HTR-8/SVneo (cell line): ENCODE measurements around the gene MKI67.

Source experiments
- DNase-seq: peaks from one replicate; pipeline ENCODE4 v3.0.0; 2011; ENCODE audit warnings: low spot score, mixed read lengths; ENCODE audit not compliant: insufficient read length
- FAIRE-seq: peaks from 2 replicates; lab custom pipeline; 2011; peaks lifted over from hg19 to GRCh38; lab: Jason Lieb, UNC

Gene MKI67

GRCh38 chr10:128058106-128058749, 68.0 kb downstream of the MKI67 start:
- FAIRE-seq: no peak
- DNase-seq: no peak

GRCh38 chr10:128056303-128057050, 69.7 kb downstream of the MKI67 start:
- no peak for DNase-seq
- FAIRE-seq: no peak

GRCh38 chr10:128055061-128055868, 71.0 kb downstream of the MKI67 start:
- no peak for FAIRE-seq

GRCh38 chr10:128054163-128054970, 71.9 kb downstream of the MKI67 start:
- DNase-seq (no peak), FAIRE-seq (no peak)

More at GRCh38 chr10:128055061-128055868, 71.0 kb downstream of the MKI67 start:
- no peak for DNase-seq

- DNase-seq: no peak
- no peak for FAIRE-seq
These were observed 72.9 kb downstream of the MKI67 start for GRCh38 chr10:128053356-128053755.

GRCh38 chr10:128052696-128053095, 73.5 kb downstream of the MKI67 start:
- FAIRE-seq (no peak), DNase-seq (no peak)

- FAIRE-seq (no peak), DNase-seq (no peak)
These were observed 74.7 kb downstream of the MKI67 start for GRCh38 chr10:128051548-128051947.

- no peak for FAIRE-seq
- no peak for DNase-seq
These were observed 75.3 kb downstream of the MKI67 start for GRCh38 chr10:128050936-128051335.

- no peak for DNase-seq
- no peak for FAIRE-seq
These were observed 76.1 kb downstream of the MKI67 start for GRCh38 chr10:128050121-128050516.

- no peak for FAIRE-seq
- DNase-seq: no peak
These were observed 76.8 kb downstream of the MKI67 start for GRCh38 chr10:128049226-128050120.

GRCh38 chr10:128048819-128049210, 77.4 kb downstream of the MKI67 start:
- FAIRE-seq (no peak), DNase-seq (no peak)

GRCh38 chr10:128047991-128048818, 78.0 kb downstream of the MKI67 start:
- FAIRE-seq (no peak), DNase-seq (no peak)

GRCh38 chr10:128047351-128047750, 78.9 kb downstream of the MKI67 start:
- DNase-seq (peak; percentile 14), FAIRE-seq (no peak)

GRCh38 chr10:128046953-128047290, 79.3 kb downstream of the MKI67 start:
- FAIRE-seq: no peak
- no peak for DNase-seq
